Measurements from ENCODE around the gene CR1L. TPM values are rescaled to one million over a fixed set of nuclear protein-coding genes. Genes with fewer than 3 reads are reported as not detected.
A peak's percentile ranks its signal among the peaks of the same experiment; 100 is the strongest.

CR1L gene
- polyA plus RNA-seq, 1 donor from 2014 or later = not detected

DNA sequence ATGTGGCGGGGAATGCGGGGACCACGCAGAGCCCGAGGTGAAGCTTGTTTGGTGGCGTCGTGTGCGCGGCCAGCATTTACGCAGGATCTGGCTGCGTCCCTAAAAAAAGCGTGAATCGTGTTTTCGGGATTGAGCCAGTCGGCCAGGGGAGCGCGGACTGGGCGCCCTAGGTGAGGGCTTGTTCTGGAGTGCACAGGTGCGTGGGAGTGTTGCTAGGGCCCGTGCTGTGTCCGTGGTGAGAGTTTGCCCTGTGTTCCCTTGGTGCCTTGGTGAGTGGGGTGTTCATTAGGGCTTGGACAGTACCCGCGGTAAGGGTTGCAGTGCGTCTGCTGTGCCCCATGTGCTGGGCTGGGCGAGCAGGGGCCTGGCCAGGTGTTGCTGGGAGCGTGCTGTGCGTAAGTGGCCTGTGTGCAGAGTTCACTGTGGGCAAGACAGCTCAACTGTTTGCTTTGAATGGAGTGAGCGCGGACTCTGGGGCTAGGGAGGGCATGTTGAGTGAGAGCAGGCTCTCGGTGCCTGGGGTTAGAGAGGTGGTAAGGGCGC lies 107.6 kb downstream of the CR1L start:
- peak overlapping the region; percentile 86 for H3K4me2 ChIP-seq (ENCODE audit: low read length)
- H3K9me2 ChIP-seq (ENCODE audit: insufficient read depth, low read length) = no peaks in the 10 kb centered on the region
- no peaks in the 10 kb centered on the region for H3K9me3 ChIP-seq (ENCODE audit: low read length)
- peak overlapping the region; percentile 97 for H3K27ac ChIP-seq (ENCODE audit: low read length)
- H3K4me3 ChIP-seq (ENCODE audit: low read length) = peak overlapping the region; percentile 96
- no peaks in the 10 kb centered on the region for H3K36me3 ChIP-seq (ENCODE audit: insufficient read depth, low read length)
- H3K79me2 ChIP-seq (replicated peaks; ENCODE audit: insufficient read depth, low read length) = peaks cover 53% of the 10 kb centered on the region
- TF ChIP-seq, protein P1, sequence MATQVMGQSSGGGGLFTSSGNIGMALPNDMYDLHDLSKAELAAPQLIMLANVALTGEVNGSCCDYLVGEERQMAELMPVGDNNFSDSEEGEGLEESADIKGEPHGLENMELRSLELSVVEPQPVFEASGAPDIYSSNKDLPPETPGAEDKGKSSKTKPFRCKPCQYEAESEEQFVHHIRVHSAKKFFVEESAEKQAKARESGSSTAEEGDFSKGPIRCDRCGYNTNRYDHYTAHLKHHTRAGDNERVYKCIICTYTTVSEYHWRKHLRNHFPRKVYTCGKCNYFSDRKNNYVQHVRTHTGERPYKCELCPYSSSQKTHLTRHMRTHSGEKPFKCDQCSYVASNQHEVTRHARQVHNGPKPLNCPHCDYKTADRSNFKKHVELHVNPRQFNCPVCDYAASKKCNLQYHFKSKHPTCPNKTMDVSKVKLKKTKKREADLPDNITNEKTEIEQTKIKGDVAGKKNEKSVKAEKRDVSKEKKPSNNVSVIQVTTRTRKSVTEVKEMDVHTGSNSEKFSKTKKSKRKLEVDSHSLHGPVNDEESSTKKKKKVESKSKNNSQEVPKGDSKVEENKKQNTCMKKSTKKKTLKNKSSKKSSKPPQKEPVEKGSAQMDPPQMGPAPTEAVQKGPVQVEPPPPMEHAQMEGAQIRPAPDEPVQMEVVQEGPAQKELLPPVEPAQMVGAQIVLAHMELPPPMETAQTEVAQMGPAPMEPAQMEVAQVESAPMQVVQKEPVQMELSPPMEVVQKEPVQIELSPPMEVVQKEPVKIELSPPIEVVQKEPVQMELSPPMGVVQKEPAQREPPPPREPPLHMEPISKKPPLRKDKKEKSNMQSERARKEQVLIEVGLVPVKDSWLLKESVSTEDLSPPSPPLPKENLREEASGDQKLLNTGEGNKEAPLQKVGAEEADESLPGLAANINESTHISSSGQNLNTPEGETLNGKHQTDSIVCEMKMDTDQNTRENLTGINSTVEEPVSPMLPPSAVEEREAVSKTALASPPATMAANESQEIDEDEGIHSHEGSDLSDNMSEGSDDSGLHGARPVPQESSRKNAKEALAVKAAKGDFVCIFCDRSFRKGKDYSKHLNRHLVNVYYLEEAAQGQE (IDR thresholded peaks at IDR 0.05; ENCODE audit: borderline replicate concordance) = peak; percentile 19
- TF ChIP-seq EP300 (conservative IDR thresholded peaks at IDR 0.05; ENCODE audit: poor library complexity, severe bottlenecking) = no peak
- TF ChIP-seq, protein P2, sequence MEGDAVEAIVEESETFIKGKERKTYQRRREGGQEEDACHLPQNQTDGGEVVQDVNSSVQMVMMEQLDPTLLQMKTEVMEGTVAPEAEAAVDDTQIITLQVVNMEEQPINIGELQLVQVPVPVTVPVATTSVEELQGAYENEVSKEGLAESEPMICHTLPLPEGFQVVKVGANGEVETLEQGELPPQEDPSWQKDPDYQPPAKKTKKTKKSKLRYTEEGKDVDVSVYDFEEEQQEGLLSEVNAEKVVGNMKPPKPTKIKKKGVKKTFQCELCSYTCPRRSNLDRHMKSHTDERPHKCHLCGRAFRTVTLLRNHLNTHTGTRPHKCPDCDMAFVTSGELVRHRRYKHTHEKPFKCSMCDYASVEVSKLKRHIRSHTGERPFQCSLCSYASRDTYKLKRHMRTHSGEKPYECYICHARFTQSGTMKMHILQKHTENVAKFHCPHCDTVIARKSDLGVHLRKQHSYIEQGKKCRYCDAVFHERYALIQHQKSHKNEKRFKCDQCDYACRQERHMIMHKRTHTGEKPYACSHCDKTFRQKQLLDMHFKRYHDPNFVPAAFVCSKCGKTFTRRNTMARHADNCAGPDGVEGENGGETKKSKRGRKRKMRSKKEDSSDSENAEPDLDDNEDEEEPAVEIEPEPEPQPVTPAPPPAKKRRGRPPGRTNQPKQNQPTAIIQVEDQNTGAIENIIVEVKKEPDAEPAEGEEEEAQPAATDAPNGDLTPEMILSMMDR (IDR thresholded peaks at IDR 0.05; ENCODE audit: poor library complexity, severe bottlenecking) = no peak
- TF ChIP-seq POLR2AphosphoS5 (IDR thresholded peaks at IDR 0.05) = peak; percentile 26
- TF ChIP-seq SMC3 (conservative IDR thresholded peaks at IDR 0.05; ENCODE audit: poor library complexity) = no peak
- TF ChIP-seq EZH2 (IDR thresholded peaks at IDR 0.05; ENCODE audit: borderline replicate concordance, insufficient read depth, low read length, poor library complexity, severe bottlenecking) = no peak
- no peak for TF ChIP-seq RAD21 (conservative IDR thresholded peaks at IDR 0.05)
- no peak for TF ChIP-seq TAF1 (IDR thresholded peaks at IDR 0.05; ENCODE audit: low read depth)
- TF ChIP-seq MXI1 (conservative IDR thresholded peaks at IDR 0.05; ENCODE audit: poor library complexity, severe bottlenecking) = peak; percentile 45
- H2AFZ ChIP-seq (ENCODE audit: low read depth, low read length) = peak overlapping the region; percentile 78
- peaks cover 8% of the 10 kb centered on the region for H4K20me1 ChIP-seq (ENCODE audit: insufficient read depth)
- no peaks in the 10 kb centered on the region for H3F3A ChIP-seq (ENCODE audit: insufficient read depth, low read length, poor library complexity, severe bottlenecking)
- no peaks in the 10 kb centered on the region for H3K27me3 ChIP-seq (ENCODE audit: insufficient read depth, low read depth, low read length)
- peak overlapping the region; percentile 96 for H3K9ac ChIP-seq (ENCODE audit: low read length)

DNA sequence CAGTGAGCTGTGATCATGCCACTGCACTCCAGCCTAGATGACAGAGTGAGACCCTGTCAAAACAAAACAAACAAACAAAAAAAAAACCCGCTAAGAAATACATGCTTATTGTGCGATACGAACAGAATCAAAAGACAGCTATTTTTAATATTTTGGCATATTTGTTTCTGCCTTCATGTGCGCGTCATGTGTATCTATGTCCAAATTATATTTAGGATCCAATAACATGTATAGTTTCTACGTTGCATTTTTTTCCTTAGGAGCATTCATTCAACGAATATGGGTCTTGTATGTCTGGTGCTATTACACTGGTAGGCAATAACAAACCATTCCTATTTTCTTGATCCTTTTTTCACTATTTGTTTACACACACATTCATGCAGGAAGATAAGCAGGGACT lies 108.7 kb downstream of the CR1L start:
- Histone ChIP-seq H2AFZ (ENCODE audit: low read depth, low read length) (no peak overlapping the region), H4K20me1 (ENCODE audit: insufficient read depth) (peaks cover 8% of the 10 kb centered on the region), H3K9me2 (ENCODE audit: insufficient read depth, low read length) (no peaks in the 10 kb centered on the region), H3K27me3 (ENCODE audit: insufficient read depth, low read depth, low read length) (no peaks in the 10 kb centered on the region), H3K36me3 (ENCODE audit: insufficient read depth, low read length) (peaks cover 2% of the 10 kb centered on the region), H3K9ac (ENCODE audit: low read length) (peak overlapping the region; percentile 96), H3K4me3 (ENCODE audit: low read length) (peak overlapping the region; percentile 96), H3K4me2 (ENCODE audit: low read length) (peak overlapping the region; percentile 86), H3K27ac (ENCODE audit: low read length) (peak overlapping the region; percentile 97), H3F3A (ENCODE audit: insufficient read depth, low read length, poor library complexity, severe bottlenecking) (no peaks in the 10 kb centered on the region), H3K79me2 (replicated peaks; ENCODE audit: insufficient read depth, low read length) (peaks cover 64% of the 10 kb centered on the region), H3K9me3 (ENCODE audit: low read length) (no peaks in the 10 kb centered on the region)
- no peak for TF ChIP-seq POLR2AphosphoS5 (IDR thresholded peaks at IDR 0.05)
- TF ChIP-seq, protein P1 (IDR thresholded peaks at IDR 0.05; ENCODE audit: borderline replicate concordance) = no peak
- TF ChIP-seq, protein P2 (IDR thresholded peaks at IDR 0.05; ENCODE audit: poor library complexity, severe bottlenecking) = no peak
- TF ChIP-seq TAF1 (IDR thresholded peaks at IDR 0.05; ENCODE audit: low read depth) = no peak
- no peak for TF ChIP-seq RAD21 (conservative IDR thresholded peaks at IDR 0.05)
- no peak for TF ChIP-seq SMC3 (conservative IDR thresholded peaks at IDR 0.05; ENCODE audit: poor library complexity)
- TF ChIP-seq EZH2 (IDR thresholded peaks at IDR 0.05; ENCODE audit: borderline replicate concordance, insufficient read depth, low read length, poor library complexity, severe bottlenecking) = no peak
- TF ChIP-seq EP300 (conservative IDR thresholded peaks at IDR 0.05; ENCODE audit: poor library complexity, severe bottlenecking) = no peak
